Trophoblast cell (in vitro differentiated cells and primary cell): Measurements from ENCODE around the gene ZNF337.
"Not testable (repeated sequence)": the region's sequence is repeated elsewhere in the genome, so short reads cannot be mapped to it uniquely, and the experiment has no call there.

Source experiments
- DNase-seq, 2 donors: peaks; one replicate each; pipeline ENCODE4 v3.0.0-alpha.2; 2016
- H2AFZ ChIP-seq: 2 replicates; pipeline ENCODE4 v1.6.1; 2013; ENCODE audit warnings: low read length, moderate library complexity, mild to moderate bottlenecking; ENCODE audit not compliant: insufficient read depth, poor library complexity
- H2AK5ac ChIP-seq: 2 replicates; pipeline ENCODE4 v1.6.1; 2013; ENCODE audit warnings: mild to moderate bottlenecking, low read length
- H2BK120ac ChIP-seq: 2 replicates; pipeline ENCODE4 v1.6.1; 2013; ENCODE audit warnings: low read length, mild to moderate bottlenecking, moderate library complexity; ENCODE audit not compliant: insufficient read depth, poor library complexity
- H2BK12ac ChIP-seq: 2 replicates; pipeline ENCODE4 v1.6.1; 2013; ENCODE audit warnings: mild to moderate bottlenecking, low read length, moderate library complexity
- H2BK5ac ChIP-seq: 2 replicates; pipeline ENCODE4 v1.6.1; 2013; ENCODE audit warnings: low read length, low read depth, moderate library complexity, mild to moderate bottlenecking; ENCODE audit not compliant: poor library complexity
- H3K14ac ChIP-seq: 2 replicates; pipeline ENCODE4 v1.6.1; 2013; ENCODE audit warnings: mild to moderate bottlenecking, low read length
- H3K18ac ChIP-seq: 2 replicates; pipeline ENCODE4 v1.6.1; 2013; ENCODE audit warnings: mild to moderate bottlenecking, low read length
- H3K23ac ChIP-seq: 2 replicates; pipeline ENCODE4 v1.6.1; 2013; ENCODE audit warnings: low read length
- H3K27ac ChIP-seq: 2 replicates; pipeline ENCODE4 v1.5.1; 2013; ENCODE audit warnings: low read depth, mild to moderate bottlenecking, inconsistent platforms, low read length, moderate library complexity
- H3K27me3 ChIP-seq: 2 replicates; pipeline ENCODE4 v1.6.1; 2013; ENCODE audit warnings: inconsistent platforms, mild to moderate bottlenecking, low read length, moderate library complexity; ENCODE audit not compliant: insufficient read depth
- H3K36me3 ChIP-seq, 2 experiments: 1 replicate in 1 of 2; 2 replicates in 1 of 2; pipeline ENCODE4 v1.6.1; 2013; ENCODE audit warnings: low read length in 2 of 2, mild to moderate bottlenecking in 2 of 2, moderate library complexity in 1 of 2; ENCODE audit not compliant: insufficient read depth in 2 of 2, control insufficient read depth in 1 of 2
- H3K4ac ChIP-seq: 2 replicates; pipeline ENCODE4 v1.6.1; 2013; ENCODE audit warnings: low read depth, mild to moderate bottlenecking, low read length, moderate library complexity
- H3K4me1 ChIP-seq, 2 experiments: 1 replicate in 1 of 2; 2 replicates in 1 of 2; pipeline ENCODE4 v1.6.1; 2013; ENCODE audit warnings: low read length in 2 of 2, mild to moderate bottlenecking in 2 of 2, moderate library complexity in 1 of 2; ENCODE audit not compliant: insufficient read depth in 2 of 2, control insufficient read depth in 1 of 2
- H3K4me2 ChIP-seq: 2 replicates; pipeline ENCODE4 v1.6.1; 2013; ENCODE audit warnings: inconsistent platforms, mild to moderate bottlenecking, low read length, moderate library complexity
- H3K4me3 ChIP-seq: 2 replicates; pipeline ENCODE4 v1.5.1; 2013; ENCODE audit warnings: mild to moderate bottlenecking, low read depth, low read length, inconsistent platforms
- H3K79me1 ChIP-seq: one replicate; pipeline ENCODE4 v1.6.1; 2013; ENCODE audit warnings: low read length
- H3K79me2 ChIP-seq: 2 replicates; pipeline ENCODE4 v1.6.1; 2013; ENCODE audit warnings: low read length, mild to moderate bottlenecking; ENCODE audit not compliant: control insufficient read depth, insufficient read depth, poor library complexity
- H3K9ac ChIP-seq: 2 replicates; pipeline ENCODE4 v1.6.1; 2013; ENCODE audit warnings: mild to moderate bottlenecking, low read length
- H3K9me3 ChIP-seq: 2 replicates; pipeline ENCODE4 v1.6.1; 2013; ENCODE audit warnings: low read depth, mild to moderate bottlenecking, control low read depth, inconsistent platforms, low read length; ENCODE audit not compliant: insufficient read depth
- H4K12ac ChIP-seq: 2 replicates; pipeline ENCODE4 v1.6.1; 2013; ENCODE audit warnings: low read depth, mild to moderate bottlenecking, low read length, moderate library complexity
- H4K8ac ChIP-seq: 2 replicates; pipeline ENCODE4 v1.6.1; 2013; ENCODE audit warnings: low read depth, mild to moderate bottlenecking, low read length, moderate library complexity
- H4K91ac ChIP-seq: one replicate; pipeline ENCODE4 v1.6.1; 2013; ENCODE audit warnings: low read depth, mild to moderate bottlenecking, low read length, moderate library complexity
- WGBS: extraction: QIAGEN DNeasy Blood & Tissue Kit; methylation state at CpG from one replicate; pipeline ENCODE4 v1.1.7; 2013; ENCODE audit warnings: missing lambda C conversion rate; ENCODE audit not compliant: insufficient read length, insufficient coverage; ENCODE audit errors: extremely low coverage; 5-methylcytosine and 5-hydroxymethylcytosine counted together

The ZNF337 gene

DNA sequence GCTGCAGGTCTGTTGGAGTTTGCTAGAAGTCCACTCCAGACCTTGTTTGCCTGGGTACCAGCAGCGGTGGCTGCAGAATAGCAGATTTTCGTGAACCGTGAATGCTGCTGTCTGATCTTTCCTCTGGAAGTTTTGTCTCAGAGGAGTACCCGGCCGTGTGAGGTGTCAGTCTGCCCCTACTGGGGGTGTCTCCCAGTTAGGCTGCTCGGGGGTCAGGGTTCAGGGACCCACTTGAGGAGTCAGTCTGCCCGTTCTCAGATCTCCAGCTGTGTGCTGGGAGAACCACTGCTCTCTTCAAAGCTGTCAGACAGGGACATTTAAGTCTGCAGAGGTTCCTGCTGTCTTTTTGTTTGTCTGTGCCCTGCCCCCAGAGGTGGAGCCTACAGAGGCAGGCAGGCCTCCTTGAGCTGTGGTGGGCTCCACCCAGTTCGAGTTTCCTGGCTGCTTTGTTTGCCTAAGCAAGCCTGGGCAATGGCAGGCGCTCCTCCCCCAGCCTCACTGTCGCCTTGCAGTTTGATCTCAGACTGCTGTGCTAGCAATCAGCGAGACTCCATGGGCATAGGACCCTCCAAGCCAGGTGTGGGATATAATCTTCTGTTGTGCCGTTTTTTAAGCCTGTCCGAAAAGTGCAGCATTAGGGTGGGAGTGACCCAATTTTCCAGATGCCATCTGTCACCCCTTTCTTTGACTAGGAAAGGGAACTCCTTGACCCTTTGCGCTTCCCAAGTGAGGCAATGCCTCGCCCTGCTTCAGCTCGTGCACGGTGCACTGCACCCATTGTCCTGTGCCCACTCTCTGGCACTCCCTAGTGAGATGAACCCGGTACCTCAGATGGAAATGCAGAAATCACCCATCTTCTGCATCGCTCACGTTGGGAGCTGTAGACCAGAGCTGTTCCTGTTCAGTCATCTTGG lies 22.5 kb upstream of the ZNF337 start:
- not testable (repeated sequence) for DNase-seq, H2BK12ac ChIP-seq, H3K9me3 ChIP-seq, H4K8ac ChIP-seq, H3K4ac ChIP-seq, H2AK5ac ChIP-seq, H3K23ac ChIP-seq, H3K4me1 ChIP-seq, H2BK120ac ChIP-seq, H3K9ac ChIP-seq, H3K27me3 ChIP-seq, H3K79me1 ChIP-seq, H2BK5ac ChIP-seq, H3K27ac ChIP-seq, H2AFZ ChIP-seq, H3K14ac ChIP-seq, H3K18ac ChIP-seq, H3K4me2 ChIP-seq, H4K12ac ChIP-seq, H3K36me3 ChIP-seq, H3K4me3 ChIP-seq, H3K79me2 ChIP-seq, H4K91ac ChIP-seq
- no CpG with 5 or more reads among the region's 20 CpGs for WGBS

DNA sequence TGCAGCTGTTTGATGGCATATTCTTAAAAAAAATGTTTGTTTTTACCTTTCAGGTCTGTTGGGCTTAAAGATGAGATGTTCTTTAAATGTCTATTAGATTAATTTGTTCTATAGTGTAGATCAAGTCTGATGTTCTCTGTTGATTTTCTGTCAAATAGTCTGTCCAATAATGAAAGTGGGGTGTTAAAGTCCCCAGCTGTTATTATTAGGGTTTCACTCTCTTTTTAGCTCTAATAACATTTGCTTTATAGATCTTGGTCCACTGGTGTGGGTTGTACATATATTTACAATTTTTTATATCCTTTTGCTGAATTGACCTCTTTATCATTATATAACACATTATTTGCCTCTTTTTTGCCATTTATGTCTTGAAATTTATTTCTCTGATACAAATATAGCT lies 11.0 kb upstream of the ZNF337 start:
- Histone ChIP-seq H3K79me2 (no peaks in the 10 kb centered on the region), H2AFZ (no peak overlapping the region), H4K12ac (no peak overlapping the region), H4K8ac (no peak overlapping the region), H3K4me3 (no peak overlapping the region), H2BK120ac (no peak overlapping the region), H2AK5ac (no peak overlapping the region), H3K23ac (no peak overlapping the region), H4K91ac (no peak overlapping the region), H3K4ac (no peak overlapping the region), H3K14ac (no peak overlapping the region), H3K4me2 (no peak overlapping the region), H3K9ac (no peak overlapping the region), H3K9me3 (no peaks in the 10 kb centered on the region), H3K4me1 (no peaks in the 10 kb centered on the region), H3K79me1 (no peaks in the 10 kb centered on the region), H3K27me3 (no peaks in the 10 kb centered on the region), H2BK5ac (no peak overlapping the region), H3K18ac (no peak overlapping the region), H3K36me3 (no peaks in the 10 kb centered on the region), H2BK12ac (no peak overlapping the region), H3K27ac (no peak overlapping the region)
- no peak for DNase-seq

DNA sequence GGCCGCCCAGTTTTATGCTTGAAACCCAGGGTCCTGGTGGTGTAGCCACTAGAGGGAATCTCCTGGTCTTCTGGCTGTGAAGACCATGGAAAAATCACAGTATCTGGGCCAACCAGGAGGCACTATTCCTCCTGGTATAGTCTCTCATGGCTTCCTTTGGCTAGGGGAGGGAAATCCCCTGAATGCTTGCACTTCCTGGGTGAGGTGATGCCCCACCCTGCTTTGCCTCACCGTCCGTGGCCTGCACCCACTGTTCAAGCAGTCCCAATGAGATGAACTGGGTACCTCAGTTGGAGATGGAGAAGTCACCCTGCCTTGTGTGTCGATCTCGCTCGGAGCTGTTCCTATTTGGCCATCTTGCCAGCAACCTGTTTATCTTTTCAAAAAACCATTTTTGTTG lies 10.1 kb upstream of the ZNF337 start:
- no peak for DNase-seq
- no peak overlapping the region for H3K23ac ChIP-seq
- no peak overlapping the region for H3K4me3 ChIP-seq
- H2BK120ac ChIP-seq = no peak overlapping the region
- H4K91ac ChIP-seq = no peak overlapping the region
- H2BK5ac ChIP-seq = no peak overlapping the region
- H3K27me3 ChIP-seq = no peaks in the 10 kb centered on the region
- no peak overlapping the region for H3K18ac ChIP-seq
- H3K36me3 ChIP-seq = no peaks in the 10 kb centered on the region
- no peak overlapping the region for H4K12ac ChIP-seq
- no peak overlapping the region for H3K4me2 ChIP-seq
- H3K9ac ChIP-seq = no peak overlapping the region
- H3K9me3 ChIP-seq = no peaks in the 10 kb centered on the region
- H3K4ac ChIP-seq = no peak overlapping the region
- H3K4me1 ChIP-seq = no peaks in the 10 kb centered on the region
- H2AK5ac ChIP-seq = no peak overlapping the region
- no peak overlapping the region for H2BK12ac ChIP-seq
- H3K27ac ChIP-seq = no peak overlapping the region
- no CpG with 5 or more reads among the region's 6 CpGs for WGBS
- no peaks in the 10 kb centered on the region for H3K79me2 ChIP-seq
- H3K14ac ChIP-seq = no peak overlapping the region
- H3K79me1 ChIP-seq = no peaks in the 10 kb centered on the region
- no peak overlapping the region for H2AFZ ChIP-seq
- H4K8ac ChIP-seq = no peak overlapping the region

DNA sequence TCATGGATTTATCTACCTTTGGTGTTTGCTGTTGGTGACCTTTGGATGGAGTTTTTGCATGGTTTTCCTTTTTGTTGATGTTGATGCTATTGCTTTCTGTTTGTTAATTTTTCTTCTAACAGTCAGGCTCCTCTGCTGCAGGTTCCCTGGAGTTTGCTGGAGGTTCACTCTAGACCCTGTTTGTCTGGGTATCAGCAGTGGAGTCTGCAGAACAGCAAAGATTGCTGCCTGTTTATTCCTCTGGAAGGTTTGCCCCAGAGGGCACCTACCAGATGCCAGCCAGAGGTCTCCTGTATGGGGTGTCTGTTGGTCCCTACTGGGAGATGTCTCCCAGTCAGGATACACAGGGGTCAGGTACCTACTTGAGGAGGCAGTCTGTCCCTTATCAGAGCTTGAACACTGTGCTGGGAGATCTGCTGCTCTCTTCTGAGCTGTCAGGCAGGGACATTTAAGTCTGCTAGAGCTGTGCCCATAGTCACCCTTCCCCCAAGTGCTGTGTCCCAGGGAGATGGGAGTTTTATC lies 9.2 kb upstream of the ZNF337 start:
- no peak overlapping the region for H2BK120ac ChIP-seq
- no peak overlapping the region for H3K9ac ChIP-seq
- H3K4me2 ChIP-seq = no peak overlapping the region
- no peaks in the 10 kb centered on the region for H3K27me3 ChIP-seq
- no peak overlapping the region for H3K27ac ChIP-seq
- no peak overlapping the region for H4K12ac ChIP-seq
- no peak overlapping the region for H2BK12ac ChIP-seq
- no peak overlapping the region for H2BK5ac ChIP-seq
- no peak overlapping the region for H4K8ac ChIP-seq
- H3K4me3 ChIP-seq = no peak overlapping the region
- no peaks in the 10 kb centered on the region for H3K79me2 ChIP-seq
- no peak overlapping the region for H3K14ac ChIP-seq
- no peaks in the 10 kb centered on the region for H3K79me1 ChIP-seq
- H3K9me3 ChIP-seq = no peaks in the 10 kb centered on the region
- H3K23ac ChIP-seq = no peak overlapping the region
- no peak overlapping the region for H3K4ac ChIP-seq
- no peak overlapping the region for H2AK5ac ChIP-seq
- H2AFZ ChIP-seq = no peak overlapping the region
- H3K18ac ChIP-seq = no peak overlapping the region
- H4K91ac ChIP-seq = no peak overlapping the region
- no peaks in the 10 kb centered on the region for H3K4me1 ChIP-seq
- DNase-seq = no peak
- no peaks in the 10 kb centered on the region for H3K36me3 ChIP-seq
